Lower leg skin (tissue), 3 donors: Measurements from ENCODE around the gene DNAH6.

Source experiments
- CTCF ChIP-seq, 3 donors: fragments of 450-650 bp; IDR thresholded peaks; one replicate each; pipeline ENCODE4 v1.5.1; 2016; ENCODE audit warnings: antibody characterized with exemption in 3 of 3, mild to moderate bottlenecking in 3 of 3, moderate library complexity in 2 of 3
- POLR2A ChIP-seq, 2 donors: fragments of 450-650 bp; IDR thresholded peaks; one replicate each; pipeline ENCODE4 v1.6.1; 2016 to 2017; ENCODE audit warnings: antibody characterized with exemption in 2 of 2, mild to moderate bottlenecking in 1 of 2, moderate library complexity in 1 of 2

DNA sequence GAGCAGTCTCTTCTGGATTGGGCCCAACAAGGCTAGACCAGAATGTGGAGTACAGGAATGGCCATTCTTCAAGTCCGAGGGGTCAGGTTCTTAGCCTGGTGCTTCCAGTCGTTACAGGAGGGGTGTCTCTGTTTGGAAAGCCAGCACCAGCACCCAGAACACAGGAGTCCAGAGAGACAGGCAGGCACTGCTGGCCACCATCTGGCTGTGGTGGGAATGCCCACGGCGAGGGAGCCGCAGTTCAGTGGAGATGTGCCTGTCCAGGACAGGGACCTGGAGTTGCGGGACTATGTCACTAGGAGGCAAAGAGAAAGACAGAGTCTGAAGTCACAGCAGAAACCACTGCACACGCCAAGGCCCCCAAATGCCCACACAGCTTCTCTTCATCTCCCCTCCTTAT lies 305.5 kb downstream of the DNAH6 start:
- no peak for TF ChIP-seq POLR2A (IDR thresholded peaks at IDR 0.05)
- TF ChIP-seq CTCF (IDR thresholded peaks at IDR 0.05), result no peak
